Myocyte (in vitro differentiated cells): ENCODE measurements around the gene KCMF1. TPM values are rescaled to one million over a fixed set of nuclear protein-coding genes. Genes with fewer than 3 reads are reported as not detected.

ENCODE experiments used
- DNase-seq: peaks from one replicate; pipeline ENCODE4 v3.0.0-alpha.2; 2012; ENCODE audit warnings: low read depth
- total RNA-seq: library from RNA; depleted of rRNA; stranded (reverse); fragments of >200 nt; gene quantifications from 2 replicates; pipeline ENCODE4 v1.2.3, GENCODE V29; 2014

KCMF1 gene
- total RNA-seq, 1 donor from 2014 or later: 79.6 TPM

GRCh38 chr2:84980263-84980983, 9.5 kb downstream of the KCMF1 start:
- DNase-seq: no peak

- no peak for DNase-seq
These were observed 15.1 kb downstream of the KCMF1 start for GRCh38 chr2:84986018-84986417.

- no peak for DNase-seq
These were observed 18.5 kb downstream of the KCMF1 start for GRCh38 chr2:84989422-84989821.

GRCh38 chr2:84989927-84990326, 19.0 kb downstream of the KCMF1 start:
- no peak for DNase-seq

DNA sequence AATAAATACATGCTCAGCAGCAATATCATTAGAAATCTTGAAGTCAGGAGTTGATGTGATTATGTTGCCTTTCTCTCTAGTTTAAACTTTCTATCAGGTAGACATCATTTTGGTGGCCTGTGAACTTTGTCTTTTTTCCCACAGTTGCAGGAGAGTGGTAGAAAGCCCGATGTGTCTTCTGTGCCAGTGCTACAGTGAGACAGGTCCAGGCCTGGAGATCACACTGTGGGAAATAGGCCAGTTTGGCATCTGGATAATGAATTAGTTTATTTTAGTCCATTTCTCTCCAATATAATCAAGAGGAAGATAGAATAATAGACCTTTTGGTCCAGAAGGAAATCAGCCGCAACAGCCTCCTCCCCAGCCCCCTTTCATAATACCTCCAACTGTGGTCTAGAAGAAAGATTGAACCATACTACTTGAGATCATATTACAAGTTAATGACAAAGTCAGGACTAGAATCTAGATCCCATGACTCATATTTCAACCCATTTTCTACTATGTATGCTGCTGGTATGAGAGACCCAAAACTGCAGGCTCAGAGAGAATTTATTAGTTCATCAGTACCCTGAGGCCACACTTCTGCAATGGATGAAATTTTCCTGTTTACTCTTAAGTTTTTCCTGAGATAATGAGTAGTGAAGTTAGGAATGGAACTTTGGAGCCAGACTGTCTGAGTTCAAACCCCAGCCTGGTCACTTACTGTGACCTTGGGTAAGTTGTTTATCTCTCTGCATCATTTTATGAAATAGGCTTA, 20.6 kb downstream of the KCMF1 start:
- no peak for DNase-seq

DNA sequence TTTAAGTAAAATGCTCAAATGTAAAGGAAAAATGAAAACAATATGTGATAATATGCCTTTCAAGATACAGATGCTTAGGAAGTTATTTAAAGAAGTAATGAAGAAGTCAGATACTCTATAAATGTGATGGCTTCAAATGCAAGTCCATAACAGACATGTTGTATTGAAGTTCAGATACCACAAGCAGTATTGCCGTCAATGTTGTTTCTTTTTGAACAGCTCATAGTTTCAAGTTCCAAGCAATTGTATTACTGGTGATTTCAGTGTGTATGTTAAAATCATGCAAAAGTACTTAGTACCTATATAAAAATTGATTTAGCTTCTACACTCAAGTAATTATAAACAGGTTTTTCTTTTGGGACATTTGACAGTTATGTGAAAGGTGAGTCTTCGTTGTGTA, 24.9 kb downstream of the KCMF1 start:
- no peak for DNase-seq

DNA sequence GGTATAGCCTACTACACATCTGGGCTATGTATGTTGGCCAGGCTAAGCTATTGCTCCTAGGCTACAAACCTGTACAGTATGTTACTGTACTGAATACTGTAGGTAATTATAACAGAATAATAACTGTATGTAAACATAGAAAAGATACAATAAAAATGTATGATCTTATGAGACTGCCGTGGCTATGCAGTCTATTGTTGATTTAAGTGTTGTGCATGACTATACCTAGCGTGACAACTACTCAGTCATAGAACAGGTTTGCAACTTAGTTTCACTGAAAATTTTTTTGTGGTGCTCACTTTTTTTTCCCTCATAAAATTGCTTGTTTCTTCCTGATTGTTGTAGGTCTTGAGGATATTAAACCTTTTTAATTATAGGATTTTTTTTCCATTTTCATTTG, 25.9 kb downstream of the KCMF1 start:
- DNase-seq: no peak

- no peak for DNase-seq
These were observed 28.6 kb downstream of the KCMF1 start for GRCh38 chr2:84999553-84999955.

- no peak for DNase-seq
These were observed 30.6 kb downstream of the KCMF1 start for GRCh38 chr2:85001595-85001994.

DNA sequence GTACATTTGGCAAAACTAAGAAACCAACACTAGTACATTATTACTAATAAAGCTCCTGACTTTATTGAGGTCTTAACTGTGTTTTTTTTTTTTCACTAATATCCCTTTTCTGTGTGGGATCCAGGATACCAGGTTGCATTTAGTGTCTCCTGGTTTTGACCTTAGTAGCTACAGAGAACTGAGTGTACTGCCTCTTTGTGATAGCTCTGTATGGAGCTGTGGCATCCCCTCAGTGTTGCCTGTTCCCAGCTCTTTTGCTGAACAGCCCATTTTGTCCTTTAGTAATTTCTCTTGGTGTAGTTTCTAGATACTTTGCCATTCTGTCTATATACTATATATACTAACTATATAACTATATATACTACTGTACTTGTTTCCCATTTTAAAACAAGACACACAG, 31.6 kb downstream of the KCMF1 start:
- DNase-seq: no peak

DNA sequence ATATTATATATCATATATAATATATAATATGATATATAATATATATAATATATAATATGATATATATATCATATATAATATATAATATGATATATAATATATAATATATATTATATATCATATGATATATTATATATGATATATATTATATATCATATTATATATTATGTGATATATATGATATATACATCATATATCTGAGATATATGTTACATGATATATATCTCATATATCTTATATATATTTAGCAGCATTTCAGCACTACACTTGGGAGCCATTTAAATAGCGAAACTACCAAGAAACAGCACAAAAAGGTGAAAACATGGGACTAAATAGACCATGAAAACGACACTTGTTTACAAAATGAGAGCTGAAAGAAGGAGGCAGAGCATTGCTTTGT, 37.3 kb downstream of the KCMF1 start:
- DNase-seq: no peak

- DNase-seq: no peak
These were observed 38.2 kb downstream of the KCMF1 start for GRCh38 chr2:85009019-85009618.

- peak; percentile 19 for DNase-seq
These were observed 39.4 kb downstream of the KCMF1 start for GRCh38 chr2:85010404-85010803.

GRCh38 chr2:85011098-85011497, 40.1 kb downstream of the KCMF1 start:
- DNase-seq: no peak

DNA sequence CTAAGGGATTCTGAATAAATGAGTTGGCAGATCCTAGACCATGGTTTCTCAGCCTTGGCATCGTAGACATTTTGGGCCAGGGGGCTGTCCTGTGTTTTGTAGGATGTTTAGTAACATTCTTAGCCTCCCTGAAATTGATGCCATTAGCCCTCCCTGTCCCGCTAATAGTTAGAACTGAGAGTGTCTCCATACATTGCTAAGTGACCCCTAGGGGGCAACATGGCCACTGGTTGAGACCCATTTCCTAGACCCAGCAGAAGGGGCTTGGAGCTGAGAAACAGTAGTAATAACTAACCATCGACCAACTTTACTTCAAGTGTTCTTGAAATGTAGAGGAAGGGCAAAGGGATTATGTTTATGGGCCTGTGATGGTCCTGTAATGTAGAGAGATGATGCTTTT, 40.8 kb downstream of the KCMF1 start:
- no peak for DNase-seq

- no peak for DNase-seq
These were observed 41.5 kb downstream of the KCMF1 start for GRCh38 chr2:85012431-85012830.

DNA sequence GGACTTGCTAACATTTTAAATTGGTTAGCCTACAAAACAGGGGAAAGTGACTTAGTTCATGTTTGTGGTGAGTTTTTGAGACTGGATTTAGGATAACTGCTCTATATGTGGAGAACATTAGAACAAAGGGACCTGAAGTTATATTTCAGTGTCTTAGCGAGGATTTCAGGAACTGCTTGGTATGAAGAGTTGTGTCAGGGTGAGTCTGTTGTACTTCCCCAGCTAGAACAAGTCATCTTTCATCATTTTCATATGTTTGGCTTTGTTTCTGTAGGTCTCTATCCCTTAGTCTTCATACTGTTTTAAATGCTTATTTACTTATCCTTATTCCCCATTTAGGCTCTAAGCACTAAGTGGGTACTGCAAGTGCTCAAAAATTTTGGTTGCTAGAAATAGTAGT, 41.9 kb downstream of the KCMF1 start:
- no peak for DNase-seq

DNA sequence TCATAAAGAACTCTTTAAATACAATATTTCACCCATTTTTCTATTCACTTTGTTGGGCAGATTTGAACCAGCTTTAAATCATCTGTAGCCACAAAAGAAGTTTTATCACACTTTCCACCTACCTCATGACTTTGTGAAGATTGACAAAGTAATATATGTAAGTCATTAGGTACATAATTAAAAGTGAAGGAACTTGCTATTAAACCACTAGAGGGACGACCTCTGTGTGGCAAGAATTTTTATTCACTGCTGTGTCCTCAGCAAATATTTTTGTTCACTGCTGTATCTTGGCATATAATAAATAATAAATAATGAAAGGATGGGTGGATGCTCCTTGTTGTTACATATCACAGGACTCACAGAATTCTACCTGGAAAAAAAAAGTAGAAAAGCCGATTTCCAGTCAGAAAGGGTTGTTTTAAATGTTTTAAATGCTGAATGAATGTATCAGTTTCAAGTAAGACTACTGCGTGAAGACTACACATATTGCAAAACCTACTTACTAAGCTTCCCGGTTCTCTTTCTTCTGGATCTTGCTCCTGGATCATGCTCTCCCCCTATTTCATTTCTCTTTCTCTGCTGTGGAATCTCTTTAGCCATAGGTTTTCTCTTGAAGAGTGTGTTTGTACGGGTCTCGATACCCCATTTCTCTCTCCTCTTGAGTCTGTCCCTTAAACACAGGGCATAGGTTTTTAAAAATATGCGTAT, 44.8 kb downstream of the KCMF1 start:
- peak; percentile 5 for DNase-seq

GRCh38 chr2:85016446-85016845, 45.5 kb downstream of the KCMF1 start:
- no peak for DNase-seq

DNA sequence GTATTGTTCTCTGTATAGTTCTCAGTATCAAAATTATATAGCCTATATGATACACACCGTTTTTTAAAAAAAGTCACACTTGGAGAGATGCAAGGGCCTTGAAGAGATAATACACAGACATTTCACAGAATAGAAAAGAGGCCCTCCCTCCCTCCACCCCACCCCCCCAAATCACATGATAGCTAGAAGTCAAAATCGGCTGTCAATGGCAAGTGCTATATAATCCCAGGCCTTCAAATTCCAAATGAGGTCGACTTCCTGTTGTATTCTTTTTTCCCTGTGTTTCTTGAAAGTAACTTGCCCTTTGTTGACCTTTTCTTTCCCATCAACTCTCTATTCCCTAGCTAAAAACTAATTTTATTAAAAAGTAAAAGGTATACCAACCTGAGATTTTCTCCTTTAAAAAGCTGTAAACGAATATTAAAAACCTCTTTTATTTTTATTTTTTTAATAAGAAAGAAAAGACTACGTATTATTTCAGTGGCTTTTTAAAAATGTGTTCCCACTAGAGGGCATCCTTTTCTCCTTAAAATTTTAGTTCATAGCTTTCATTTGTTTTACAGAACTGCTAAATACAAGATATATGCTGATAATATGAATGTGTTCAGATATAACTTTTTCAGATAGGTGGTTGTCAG, 46.6 kb downstream of the KCMF1 start:
- peak; percentile 26 for DNase-seq

DNA sequence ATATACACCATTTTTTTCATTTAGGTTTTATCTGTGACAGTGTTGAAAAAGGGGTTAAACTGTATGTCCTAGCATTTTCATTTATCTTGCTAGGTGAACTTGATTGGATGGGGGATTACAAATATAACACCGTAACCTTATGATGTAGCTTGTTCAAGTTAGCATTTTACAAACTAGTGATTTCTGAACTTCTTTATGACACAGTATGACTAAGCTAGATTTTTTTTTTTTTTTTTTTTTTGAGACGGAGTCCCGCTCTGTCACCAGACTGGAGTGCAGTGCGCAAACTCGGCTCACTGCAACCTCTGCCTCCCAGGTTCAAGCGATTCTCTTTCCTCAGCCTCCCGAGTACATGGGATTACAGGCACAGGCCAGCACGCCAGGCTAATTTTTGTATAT, 47.1 kb downstream of the KCMF1 start:
- DNase-seq: no peak
